NCI-H128 (cell line): ENCODE data around the gene MFAP1.
"Not testable (repeated sequence)": the region's sequence is repeated elsewhere in the genome, so short reads cannot be mapped to it uniquely, and the experiment has no call there.

Experiments used
- DNase-seq: peaks from one replicate; lab custom pipeline; 2025; ENCODE audit not compliant: unreplicated experiment; lab: John Stamatoyannopoulos, UW

The MFAP1 gene

GRCh38 chr15:43825305-43825704 is 815 bp upstream of the MFAP1 start:
- DNase-seq, result not testable (repeated sequence)

- no peak for DNase-seq
Measured at GRCh38 chr15:43821505-43821904, 3.0 kb downstream of the MFAP1 start.

- not testable (repeated sequence) for DNase-seq
Measured at GRCh38 chr15:43815064-43815463, 9.4 kb downstream of the MFAP1 start.

- DNase-seq, result no peak
Measured at GRCh38 chr15:43808960-43809678, 15.4 kb downstream of the MFAP1 start.

GRCh38 chr15:43808435-43808950 is 16.0 kb downstream of the MFAP1 start:
- no peak for DNase-seq

- DNase-seq, result not testable (repeated sequence)
Measured at GRCh38 chr15:43802676-43803075, 21.8 kb downstream of the MFAP1 start.

GRCh38 chr15:43800286-43801141 is 24.0 kb downstream of the MFAP1 start, which contains the start of gene HYPK:
HYPK (plus strand) TSS chr15:43800599; CDS start chr15:43800623, 24 bp downstream.
- DNase-seq, result peak; percentile 53

GRCh38 chr15:43799945-43800285 is 24.6 kb downstream of the MFAP1 start, which contains the start of gene SERINC4:
SERINC4 (minus strand) TSS chr15:43800220; CDS start chr15:43799986, 234 bp downstream.
- no peak for DNase-seq

GRCh38 chr15:43799209-43799944 is 25.1 kb downstream of the MFAP1 start:
- no peak for DNase-seq

GRCh38 chr15:43796566-43796965 is 27.9 kb downstream of the MFAP1 start:
- DNase-seq, result no peak

GRCh38 chr15:43795997-43796396 is 28.5 kb downstream of the MFAP1 start:
- DNase-seq, result no peak

- DNase-seq, result no peak
Measured at GRCh38 chr15:43795197-43795596, 29.3 kb downstream of the MFAP1 start.

- DNase-seq, result no peak
Measured at GRCh38 chr15:43794269-43795037, 30.0 kb downstream of the MFAP1 start.

- no peak for DNase-seq
Measured at GRCh38 chr15:43793647-43794046, 30.8 kb downstream of the MFAP1 start.

GRCh38 chr15:43792761-43793476 is 31.6 kb downstream of the MFAP1 start:
- no peak for DNase-seq

GRCh38 chr15:43791993-43792760 is 32.3 kb downstream of the MFAP1 start, which contains the start of gene SERF2:
SERF2 (plus strand) TSS chr15:43792320; CDS start chr15:43792377, 57 bp downstream.
- peak; percentile 93 for DNase-seq

- DNase-seq, result no peak
Measured at GRCh38 chr15:43789409-43789808, 35.1 kb downstream of the MFAP1 start.

- no peak for DNase-seq
Measured at GRCh38 chr15:43779016-43779415, 45.5 kb downstream of the MFAP1 start.
